ENCODE results near the gene PGAP6.

- TF ChIP-seq CTCF (conservative IDR thresholded peaks at IDR 0.05 in 1 of 2, IDR thresholded peaks at IDR 0.05 in 1 of 2; ENCODE audit: low read depth in 1 of 2, low read length in 2 of 2): no peak
- no peak for TF ChIP-seq EZH2 (IDR thresholded peaks at IDR 0.05; ENCODE audit: low read length, missing control alignments)
These were observed 7.6 kb upstream of the PGAP6 start for GRCh38 chr16:389352-389751.

Measured in fibroblast of lung (primary cell).